HG03196 (cell line): ENCODE results near the gene CYSRT1.

ENCODE experiments used
- ATAC-seq: cut with Tn5 transposase; IDR thresholded peaks from one replicate; pipeline ENCODE4 v1.9.1; 2021; ENCODE audit not compliant: unreplicated experiment

Gene CYSRT1

DNA sequence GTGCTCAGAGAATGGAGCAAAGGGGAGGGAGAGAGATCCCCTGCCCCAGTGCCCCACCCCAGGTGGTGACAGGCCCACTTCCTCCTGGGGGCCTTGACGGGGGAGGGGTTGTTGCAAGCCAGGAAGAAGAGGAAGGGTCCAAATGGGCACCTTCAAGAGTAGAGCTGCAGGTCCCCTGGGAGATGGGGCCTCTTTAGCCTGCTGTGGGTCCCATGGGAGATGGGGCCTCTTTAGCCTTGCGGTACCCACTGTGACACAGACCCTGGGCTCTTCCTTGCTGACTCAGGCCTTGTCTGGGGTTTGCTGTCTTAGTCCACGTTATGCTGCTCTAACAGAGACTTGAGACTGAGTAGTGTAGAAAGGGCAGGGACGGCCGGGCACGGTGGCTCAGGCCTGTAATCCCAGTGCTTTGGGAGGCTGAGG lies 43.0 kb downstream of the CYSRT1 start:
- no peak for ATAC-seq

GRCh38 chr9:137268538-137269201 lies 43.7 kb downstream of the CYSRT1 start:
- no peak for ATAC-seq

GRCh38 chr9:137269231-137269772 lies 44.3 kb downstream of the CYSRT1 start:
- no peak for ATAC-seq

- ATAC-seq, result no peak
Measured at GRCh38 chr9:137270929-137271695, 46.1 kb downstream of the CYSRT1 start.

- ATAC-seq, result no peak
Measured at GRCh38 chr9:137271696-137272076, 46.7 kb downstream of the CYSRT1 start.

DNA sequence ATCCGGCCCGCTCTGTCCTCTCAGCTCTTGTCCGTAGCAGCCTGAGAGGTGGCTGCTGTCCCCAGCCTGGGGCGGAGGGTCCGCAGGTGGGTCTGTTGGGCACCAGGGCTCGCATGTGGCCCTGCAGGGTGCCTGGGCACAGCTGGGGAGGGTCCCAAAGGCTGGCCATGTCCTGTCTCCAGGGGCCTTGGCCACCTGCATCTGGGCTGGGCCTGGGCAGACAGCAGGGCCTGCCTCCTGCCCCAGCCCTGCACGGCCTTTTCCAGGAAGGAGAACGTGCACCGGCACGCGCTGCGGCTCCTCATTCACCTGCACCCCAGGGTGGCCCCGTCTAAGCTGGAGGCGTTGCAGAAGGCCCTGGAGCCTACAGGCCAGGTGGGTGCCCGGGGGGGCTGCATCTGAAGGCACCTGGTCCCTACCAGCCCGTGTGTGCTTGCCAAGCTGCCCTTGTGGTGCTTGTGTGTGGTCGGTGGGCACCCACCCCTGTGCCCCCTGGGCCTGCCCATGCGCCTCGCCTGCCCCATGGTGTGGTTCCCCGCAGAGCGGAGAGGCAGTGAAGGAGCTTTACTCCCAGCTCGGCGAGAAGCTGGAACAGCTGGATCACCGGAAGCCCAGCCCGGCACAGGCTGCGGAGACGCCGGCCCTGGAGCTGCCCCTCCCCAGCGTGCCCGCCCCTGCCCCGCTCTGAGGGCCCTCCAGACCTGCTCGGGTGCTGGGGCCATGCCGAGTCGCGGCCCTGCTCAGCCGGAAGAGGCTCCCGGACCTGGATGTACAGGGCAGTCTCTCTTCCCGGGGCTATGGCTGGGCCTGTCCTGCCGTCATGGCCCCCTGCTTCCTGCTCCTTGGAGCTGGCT lies 47.5 kb downstream of the CYSRT1 start:
- ATAC-seq, result no peak

- no peak for ATAC-seq
Measured at GRCh38 chr9:137273095-137273490, 48.1 kb downstream of the CYSRT1 start.

DNA sequence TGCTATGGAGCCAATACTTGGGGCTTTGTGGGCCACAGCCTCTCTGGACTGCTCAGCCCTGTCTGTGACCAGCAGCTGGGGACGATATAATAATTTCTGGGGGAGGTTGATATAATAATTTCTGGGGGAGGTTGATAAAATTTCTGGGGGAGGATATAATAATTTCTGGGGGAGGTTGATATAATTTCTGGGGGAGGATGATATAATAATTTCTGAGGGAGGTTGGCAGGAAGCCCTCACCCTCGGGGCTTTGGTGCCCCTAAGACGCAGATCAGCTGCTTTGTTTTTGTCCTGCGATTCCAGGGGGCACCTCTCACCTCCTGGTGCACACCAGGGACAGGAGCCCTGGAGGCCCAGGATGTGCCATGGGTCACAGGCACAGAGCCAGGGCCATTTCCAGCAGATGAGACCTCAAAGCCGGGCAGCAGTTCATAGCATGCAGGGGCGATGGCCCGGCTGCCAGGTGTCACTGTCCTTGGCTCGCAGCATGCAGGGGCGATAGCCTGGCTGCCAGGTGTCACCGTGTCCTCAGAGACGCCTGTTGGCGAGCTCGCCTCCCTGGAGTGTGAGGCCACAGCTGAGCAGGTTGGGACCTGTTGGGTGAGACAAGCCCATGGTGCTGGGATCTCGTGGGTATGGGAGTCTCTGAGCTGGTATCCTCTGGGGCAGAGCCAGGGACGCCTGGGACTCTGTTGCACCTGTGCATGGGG lies 48.8 kb downstream of the CYSRT1 start:
- ATAC-seq, result no peak

GRCh38 chr9:137275203-137275587 lies 50.2 kb downstream of the CYSRT1 start:
- ATAC-seq, result no peak
